K562 (cell line): ENCODE results near the gene CTBS. TPM values are rescaled to one million over a fixed set of nuclear protein-coding genes. Genes with fewer than 3 reads are reported as not detected.

Source experiments
- ATAC-seq: fragments of 200-7000 bp; cut with Tn5 transposase; 3 replicates; pipeline ENCODE4 v1.9.1; 2020; ENCODE audit warnings: moderate library complexity
- BruUV-seq: library from RNA; stranded (reverse); fragments of 400-500 nt; replicated peaks from 2 replicates; lab custom pipeline; 2021; lab: Mats Ljungman, UMichigan
- CTCF ChIA-PET: fragments of 300-600 bp; formaldehyde crosslinking; extraction: SDS; loops from one replicate; lab custom pipeline; 2021; ENCODE audit warnings: low intra/inter-chr PET ratio; lab: Yijun Ruan, JAX
- POLR2A ChIA-PET: fragments of 300-600, 350-650 bp; sonication (Branson Sonifier 250); formaldehyde crosslinking; extraction: SDS; loops from one replicate; lab custom pipeline; 2021; ENCODE audit warnings: antibody characterized with exemption, inconsistent platforms; lab: Yijun Ruan, JAX
- DNase-seq, 4 experiments: peaks; one replicate each; pipeline versions ENCODE4 v3.0.0 to v3.0.0-alpha.2; 2011 to 2018; ENCODE audit warnings: low spot score in 3 of 4, mixed read lengths in 3 of 4; ENCODE audit errors: extremely low read depth in 1 of 4
- FAIRE-seq: peaks from 2 replicates; lab custom pipeline; 2011; peaks lifted over from hg19 to GRCh38; lab: Jason Lieb, UNC
- H2AFZ ChIP-seq: 2 replicates; pipeline ENCODE4 v1.6.0; 2011; ENCODE audit warnings: low read depth, low read length, control low read depth, inconsistent platforms
- H3K27ac ChIP-seq: fragments of 200-600 bp; 3 replicates; pipeline ENCODE4 v1.8.0; 2011; ENCODE audit warnings: low read depth, mild to moderate bottlenecking, control low read depth, inconsistent platforms, low read length, moderate library complexity, mixed read lengths; ENCODE audit errors: extremely low read depth
- H3K27me3 ChIP-seq, 2 experiments: fragments of 300-600 bp in 1 of 2; 2 replicates in 1 of 2; 3 replicates in 1 of 2; pipeline versions ENCODE4 v1.6.0 to v1.8.0; 2011; ENCODE audit warnings: inconsistent platforms in 2 of 2, low read length in 2 of 2, mild to moderate bottlenecking in 1 of 2, mixed read lengths in 1 of 2, moderate library complexity in 1 of 2; ENCODE audit not compliant: control insufficient read depth in 2 of 2, insufficient read depth in 2 of 2
- H3K36me3 ChIP-seq: fragments of 300-600 bp; 3 replicates; pipeline ENCODE4 v1.8.0; 2011; ENCODE audit warnings: mild to moderate bottlenecking, low read length, inconsistent platforms; ENCODE audit not compliant: control insufficient read depth, insufficient read depth
- H3K4me1 ChIP-seq, 2 experiments: fragments of 200-600 bp in 1 of 2; replicated peaks in 1 of 2; 2 replicates in 1 of 2; 3 replicates in 1 of 2; pipeline versions ENCODE4 v1.5.1 to v1.8.0; 2011; ENCODE audit warnings: inconsistent platforms in 2 of 2, low read length in 2 of 2, mild to moderate bottlenecking in 1 of 2, mixed read lengths in 1 of 2, moderate library complexity in 1 of 2; ENCODE audit not compliant: control insufficient read depth in 2 of 2, insufficient read depth in 2 of 2
- H3K4me2 ChIP-seq: 2 replicates; pipeline ENCODE4 v1.6.1; 2011; ENCODE audit warnings: low read length, control low read depth, inconsistent platforms, mixed read lengths; ENCODE audit not compliant: insufficient read depth
- H3K4me3 ChIP-seq: fragments of 200-600 bp; sonication (generic), shearing (Covaris generic); 2 replicates; pipeline ENCODE4 v1.5.1; 2016; ENCODE audit warnings: control low read depth, inconsistent platforms
- H3K79me2 ChIP-seq: fragments of 200-600 bp; 3 replicates; pipeline ENCODE4 v1.8.0; 2011; ENCODE audit warnings: low read length, inconsistent platforms; ENCODE audit not compliant: control insufficient read depth, insufficient read depth
- H3K9ac ChIP-seq, 2 experiments: 2 replicates each; pipeline versions ENCODE4 v1.6.0 to v1.6.1; 2011; ENCODE audit warnings: low read depth in 2 of 2, low read length in 2 of 2, control low read depth in 1 of 2, inconsistent platforms in 1 of 2, mild to moderate bottlenecking in 1 of 2, mixed read lengths in 1 of 2; ENCODE audit not compliant: insufficient read depth in 1 of 2
- H3K9me1 ChIP-seq: one replicate; pipeline ENCODE4 v1.6.0; 2011; ENCODE audit warnings: inconsistent platforms, mild to moderate bottlenecking, low read length, moderate library complexity; ENCODE audit not compliant: control insufficient read depth, insufficient read depth
- H3K9me3 ChIP-seq: replicated peaks from 2 replicates; pipeline ENCODE4 v1.5.1; 2011; ENCODE audit warnings: low read depth, low read length, inconsistent platforms; ENCODE audit not compliant: control insufficient read depth, insufficient read depth
- H4K20me1 ChIP-seq: replicated peaks from 2 replicates; pipeline ENCODE4 v1.6.1; 2011; ENCODE audit warnings: low read length, inconsistent platforms, mixed read lengths; ENCODE audit not compliant: control insufficient read depth, insufficient read depth
- HDAC8 ChIP-seq: fragments of 450-650 bp; IDR thresholded peaks from 2 replicates; pipeline ENCODE4 v1.6.1; 2016; ENCODE audit warnings: mild to moderate bottlenecking, missing genetic modification characterization, moderate library complexity, missing compliant biosample characterization
- HNRNPUL1 ChIP-seq: fragments of 200-400 bp; formaldehyde crosslinking; IDR thresholded peaks from 2 replicates; pipeline ENCODE4 v1.6.1; 2017; ENCODE audit warnings: low read length
- KDM1A ChIP-seq, 2 experiments: fragments of 450-650 bp; IDR thresholded peaks; 2 replicates each; pipeline ENCODE4 v1.6.1; 2016; ENCODE audit warnings: mild to moderate bottlenecking in 2 of 2
- ZNF316 ChIP-seq: fragments of 450-650 bp; IDR thresholded peaks from 2 replicates; pipeline ENCODE4 v1.6.1; 2016
- ZNF766 ChIP-seq: fragments of 200-800 bp; sonication (Bioruptor generic); conservative IDR thresholded peaks from 2 replicates; pipeline ENCODE4 v1.6.1; 2016; ENCODE audit warnings: missing genetic modification characterization, missing compliant biosample characterization
- WGBS: fragments of 100-300 bp; shearing (Covaris generic); methylation state at CpG from one replicate; pipeline ENCODE4 v1.1.6; 2016; ENCODE audit warnings: low coverage, mixed read lengths; ENCODE audit not compliant: insufficient coverage; ENCODE audit errors: missing lambda C conversion rate; 5-methylcytosine and 5-hydroxymethylcytosine counted together
- in situ Hi-C: fragments of 300-500 bp; cut with MboI; formaldehyde crosslinking; loops from 4 replicates; pipeline ENCODE4 v1.15.0; 2018; ENCODE audit warnings: inconsistent platforms, mixed read lengths
- intact Hi-C: fragments of 100-400 bp; cut with micrococcal nuclease; formaldehyde crosslinking; loops from 2 replicates; pipeline ENCODE4 v1.14.2; 2022
- polyA plus RNA-seq, 8 experiments: library from polyadenylated mRNA; depleted of rRNA in 4 of 8; stranded (reverse) in 5 of 8; unstranded in 3 of 8; fragments of >200 nt; fragmentation: Nextera tagmentation in 2 of 8; fragmentation: Illumina TruSeq in 1 of 8; extraction: Ambion mirVana in 2 of 8; extraction: Trizol in 1 of 8; gene quantifications; 2 replicates each; pipeline versions ENCODE4 v1.2.1 to v1.2.3, GENCODE V29; 2011 to 2014; ENCODE audit warnings: inconsistent platforms in 1 of 8, missing spikeins in 1 of 8
- total RNA-seq, 7 experiments: library from RNA; depleted of rRNA in 6 of 7; stranded (reverse); fragments of >200 nt in 6 of 7; fragmentation: Illumina TruSeq in 2 of 7; extraction: Trizol in 2 of 7; gene quantifications; 2 replicates each; pipeline versions ENCODE4 v1.2.1 to v1.2.3, GENCODE V29; 2011 to 2021; ENCODE audit warnings: low replicate concordance in 1 of 7
- TF ChIP-seq, protein P1 (sequence below): fragments of 250-450 bp; sonication (Bioruptor Pico); IDR thresholded peaks from 2 replicates; pipeline ENCODE4 v1.5.0; 2021

The CTBS gene
- total and polyA plus RNA-seq, 9 of the 15 experiments (the other 6 are each of a cell fraction or from before 2014, with no cell fraction given): 3.0 to 19.8 (median 9.9) TPM

DNA sequence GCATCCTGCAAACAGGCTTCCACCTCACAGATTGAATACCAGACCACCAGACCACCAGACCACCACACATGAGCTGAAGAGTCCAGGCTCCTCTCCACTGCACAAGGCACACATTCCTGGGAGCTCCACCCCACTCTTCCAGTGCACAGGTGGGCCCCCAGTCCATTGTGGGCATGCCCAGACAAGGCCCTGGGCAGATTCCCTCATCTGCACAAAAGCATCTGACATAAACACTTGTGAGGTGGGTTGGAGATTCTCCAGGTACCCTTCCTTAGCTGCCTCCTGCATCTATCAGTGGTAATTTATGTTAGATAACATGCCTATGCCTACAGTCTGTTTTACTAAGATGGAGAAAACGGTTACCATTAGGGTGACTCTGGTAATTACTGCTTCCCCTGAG lies 11.6 kb upstream of the CTBS start (continued):
- TF ChIP-seq, protein P1, sequence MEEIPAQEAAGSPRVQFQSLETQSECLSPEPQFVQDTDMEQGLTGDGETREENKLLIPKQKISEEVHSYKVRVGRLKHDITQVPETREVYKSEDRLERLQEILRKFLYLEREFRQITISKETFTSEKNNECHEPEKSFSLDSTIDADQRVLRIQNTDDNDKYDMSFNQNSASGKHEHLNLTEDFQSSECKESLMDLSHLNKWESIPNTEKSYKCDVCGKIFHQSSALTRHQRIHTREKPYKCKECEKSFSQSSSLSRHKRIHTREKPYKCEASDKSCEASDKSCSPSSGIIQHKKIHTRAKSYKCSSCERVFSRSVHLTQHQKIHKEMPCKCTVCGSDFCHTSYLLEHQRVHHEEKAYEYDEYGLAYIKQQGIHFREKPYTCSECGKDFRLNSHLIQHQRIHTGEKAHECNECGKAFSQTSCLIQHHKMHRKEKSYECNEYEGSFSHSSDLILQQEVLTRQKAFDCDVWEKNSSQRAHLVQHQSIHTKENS (CRISPR knock-in tag): no peak
- TF ChIP-seq HNRNPUL1: no peak
- TF ChIP-seq, all 486 proteins: peak for 0

DNA sequence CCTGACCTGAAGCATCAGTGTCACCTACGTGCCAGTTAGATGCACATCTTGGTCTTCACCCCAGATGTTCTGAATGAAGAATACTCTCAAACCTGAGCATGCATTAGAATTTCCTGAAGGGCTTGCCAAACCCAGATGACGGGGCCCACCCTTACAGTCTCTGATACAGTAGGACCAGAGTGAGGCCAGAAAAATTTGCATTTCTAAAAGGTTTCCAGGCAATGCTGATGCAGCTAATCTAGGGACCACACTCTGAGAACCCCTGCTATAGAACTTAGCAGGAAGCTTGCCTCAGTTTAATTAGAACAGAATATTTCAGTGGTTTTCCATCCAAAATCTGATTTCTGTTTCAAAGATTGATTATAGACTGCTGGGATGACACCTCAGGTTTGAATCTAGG lies 9.9 kb upstream of the CTBS start:
- no peak for FAIRE-seq
- Histone ChIP-seq H4K20me1 (no peaks in the 10 kb centered on the region), H3K27ac (peak overlapping the region; percentile 76; the same call in 1 of the 3 replicates), H3K79me2 (no peaks in the 10 kb centered on the region), H3K4me2 (no peak overlapping the region), H3K4me1 (peaks cover 0 to 21% of the 10 kb centered on the region in 2 experiments; a peak in 3 of 5 replicates), H3K9me1 (no peaks in the 10 kb centered on the region), H3K27me3 (no peaks in the 10 kb centered on the region; a peak in 1 of 5 replicates), H3K36me3 (no peaks in the 10 kb centered on the region), H3K9me3 (no peaks in the 10 kb centered on the region)
- in situ Hi-C loops (no loop called here), intact Hi-C loops (no loop called here)
- BruUV-seq: no TSS peak
- no peak for DNase-seq
- 60% methylated on average over 2 of the region's 2 CpGs for WGBS
- POLR2A ChIA-PET: no interaction called here
- no peak for ATAC-seq
- CTCF ChIA-PET: no interaction called here
- peak; percentile 20; the same call in 1 of the 2 replicates for TF ChIP-seq ZNF316
- no peak for TF ChIP-seq HDAC8
- no peak for TF ChIP-seq KDM1A (IDR thresholded peaks at IDR 0.05)
- no peak for TF ChIP-seq ZNF766 (CRISPR knock-in tag)
- TF ChIP-seq, all 486 proteins: peak for 1
- Histone ChIP-seq H3K4me3 (no peak overlapping the region), H2AFZ (peak overlapping the region; percentile 98), H3K9ac (no peak overlapping the region)
